HG03066 (cell line): ENCODE measurements around the gene HLA-G.

Source experiments
- ATAC-seq: cut with Tn5 transposase; IDR thresholded peaks from one replicate; pipeline ENCODE4 v1.9.1; 2021; ENCODE audit warnings: low read depth; ENCODE audit not compliant: unreplicated experiment

Gene HLA-G

DNA sequence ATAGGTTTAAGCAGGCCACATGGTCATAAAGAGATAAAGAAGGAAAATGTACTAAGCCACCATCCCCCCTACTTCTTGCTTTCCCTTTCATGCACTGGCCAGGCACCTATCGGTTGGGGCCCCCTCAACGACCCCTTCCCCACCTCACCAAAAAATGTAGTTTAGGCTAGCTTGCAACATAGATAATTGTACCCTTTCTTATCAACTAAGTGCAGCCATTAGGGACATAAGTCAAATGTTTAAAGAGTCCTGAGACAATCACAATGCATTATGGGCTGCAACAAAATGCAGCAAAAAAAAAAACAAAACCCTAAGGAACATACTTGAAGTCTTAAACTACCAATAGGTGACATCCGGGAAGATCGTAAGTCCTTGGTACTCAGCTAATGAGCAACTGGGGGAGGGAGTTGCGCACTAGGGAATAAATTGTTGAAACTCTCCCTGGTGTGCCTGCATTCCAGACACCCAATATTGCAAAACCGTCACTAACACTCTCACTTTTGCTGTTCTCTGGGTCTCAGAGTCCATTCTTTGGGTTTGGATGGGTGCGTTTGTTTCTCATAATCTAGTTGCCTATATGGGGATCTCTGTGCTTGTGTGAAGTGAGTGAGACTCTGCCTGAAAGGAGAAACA, 12.4 kb upstream of the HLA-G start:
- no peak for ATAC-seq

DNA sequence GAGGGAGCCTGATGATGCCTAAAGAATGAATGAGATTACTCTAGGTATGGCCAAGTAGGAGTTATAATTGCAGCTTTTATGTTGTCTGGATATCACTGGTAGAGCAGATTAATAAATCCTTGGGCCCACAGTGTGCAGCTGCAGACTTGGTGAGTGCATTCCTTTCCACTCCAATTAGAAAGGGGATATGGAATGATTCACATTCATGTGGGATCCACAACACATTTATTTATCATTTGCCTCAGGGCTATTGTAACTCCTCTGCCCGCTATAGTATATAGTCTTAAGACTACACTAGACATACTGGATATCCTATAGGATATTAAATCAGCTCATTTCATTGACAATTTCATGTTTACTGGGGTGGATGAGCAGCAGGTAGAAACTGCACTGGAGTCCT, 11.6 kb upstream of the HLA-G start:
- no peak for ATAC-seq

DNA sequence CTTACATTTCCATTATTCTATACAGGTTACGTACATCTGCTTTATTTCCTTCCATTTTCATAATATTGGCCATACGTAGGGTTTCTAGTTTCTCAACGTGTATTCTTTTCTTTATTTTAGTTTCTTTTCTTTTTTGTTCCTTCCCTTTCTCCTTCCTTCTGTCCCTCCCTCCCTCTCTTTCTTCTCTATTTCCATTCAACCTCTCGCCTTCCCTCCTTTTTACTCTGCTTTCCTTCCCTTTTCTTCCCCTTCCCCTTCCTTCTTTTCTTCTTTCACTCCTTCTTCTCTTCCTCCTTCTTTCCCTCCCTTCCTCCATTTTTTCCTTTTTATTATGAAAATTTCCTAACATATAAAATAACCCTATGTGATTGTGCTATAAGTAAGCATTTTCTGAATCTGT, 8.7 kb upstream of the HLA-G start:
- ATAC-seq = no peak

DNA sequence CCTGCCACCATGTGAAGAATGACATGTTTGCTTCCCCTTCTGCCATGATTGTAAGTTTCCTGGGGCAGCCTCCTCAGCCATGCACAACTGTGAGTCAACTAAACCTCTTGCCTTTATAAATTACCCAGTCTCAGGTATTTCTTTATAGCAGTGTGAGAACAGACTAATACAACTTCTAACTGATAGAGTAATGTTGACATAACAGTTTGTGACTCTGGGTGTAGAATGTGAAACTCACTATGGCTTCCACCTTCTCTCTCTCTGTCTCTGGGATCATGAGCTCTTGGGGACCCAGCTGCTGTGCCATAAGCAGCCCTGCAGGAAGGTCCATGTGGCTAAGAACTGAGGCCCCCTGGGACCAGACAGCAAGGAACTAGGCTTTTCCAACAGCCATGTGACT, 3.5 kb upstream of the HLA-G start:
- ATAC-seq = no peak

DNA sequence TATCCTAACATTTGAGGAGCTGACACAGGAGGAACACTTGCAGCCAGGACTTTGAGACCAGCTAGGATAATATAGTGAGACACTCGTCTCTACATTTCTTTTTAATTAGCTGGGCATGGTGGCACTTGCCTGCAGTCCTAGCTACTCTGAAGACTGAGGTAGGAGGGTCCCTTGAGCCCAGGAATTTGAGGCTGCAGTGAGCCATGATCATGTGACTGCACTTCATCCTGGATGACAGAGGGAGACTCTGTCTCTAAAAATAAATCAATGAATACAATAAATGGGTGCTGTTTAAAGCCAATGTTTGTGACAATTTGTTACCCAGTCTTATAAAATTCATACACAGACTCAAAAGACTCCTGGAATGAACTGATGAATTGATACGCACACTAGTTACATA, 1.8 kb upstream of the HLA-G start:
- ATAC-seq = no peak

DNA sequence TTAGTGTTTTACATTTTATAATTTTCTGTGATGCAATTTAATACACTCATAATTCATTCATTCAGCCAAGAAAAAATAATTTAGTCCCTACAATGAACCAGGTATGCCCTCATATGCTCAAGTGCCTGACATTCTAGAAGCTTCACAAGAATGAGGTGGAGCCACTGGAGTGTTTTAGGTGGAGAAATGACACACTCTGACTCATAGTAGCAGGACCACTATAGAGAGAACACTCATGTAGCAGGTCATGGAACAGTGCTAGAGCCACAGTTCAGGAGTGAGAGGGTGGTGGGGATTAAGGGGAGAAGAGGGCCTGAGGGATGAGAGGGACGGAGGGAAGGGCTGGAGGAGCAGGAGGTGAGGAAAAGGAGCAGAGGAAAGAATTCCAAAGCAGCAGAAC, 1.4 kb upstream of the HLA-G start:
- no peak for ATAC-seq

DNA sequence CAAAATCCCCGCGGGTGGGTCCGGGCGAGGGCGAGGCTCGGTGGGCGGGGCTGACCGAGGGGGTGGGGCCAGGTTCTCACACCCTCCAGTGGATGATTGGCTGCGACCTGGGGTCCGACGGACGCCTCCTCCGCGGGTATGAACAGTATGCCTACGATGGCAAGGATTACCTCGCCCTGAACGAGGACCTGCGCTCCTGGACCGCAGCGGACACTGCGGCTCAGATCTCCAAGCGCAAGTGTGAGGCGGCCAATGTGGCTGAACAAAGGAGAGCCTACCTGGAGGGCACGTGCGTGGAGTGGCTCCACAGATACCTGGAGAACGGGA, 809 bp downstream of the HLA-G start:
- no peak for ATAC-seq

DNA sequence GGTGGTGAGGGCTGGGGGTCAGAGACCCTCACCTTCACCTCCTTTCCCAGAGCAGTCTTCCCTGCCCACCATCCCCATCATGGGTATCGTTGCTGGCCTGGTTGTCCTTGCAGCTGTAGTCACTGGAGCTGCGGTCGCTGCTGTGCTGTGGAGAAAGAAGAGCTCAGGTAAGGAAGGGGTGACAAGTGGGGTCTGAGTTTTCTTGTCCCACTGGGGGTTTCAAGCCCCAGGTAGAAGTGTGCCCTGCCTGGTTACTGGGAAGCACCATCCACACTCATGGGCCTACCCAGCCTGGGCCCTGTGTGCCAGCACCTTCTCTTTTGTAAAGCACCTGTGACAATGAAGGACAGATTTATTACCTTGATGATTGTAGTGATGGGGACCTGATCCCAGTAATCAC, 2.1 kb downstream of the HLA-G start:
- no peak for ATAC-seq

DNA sequence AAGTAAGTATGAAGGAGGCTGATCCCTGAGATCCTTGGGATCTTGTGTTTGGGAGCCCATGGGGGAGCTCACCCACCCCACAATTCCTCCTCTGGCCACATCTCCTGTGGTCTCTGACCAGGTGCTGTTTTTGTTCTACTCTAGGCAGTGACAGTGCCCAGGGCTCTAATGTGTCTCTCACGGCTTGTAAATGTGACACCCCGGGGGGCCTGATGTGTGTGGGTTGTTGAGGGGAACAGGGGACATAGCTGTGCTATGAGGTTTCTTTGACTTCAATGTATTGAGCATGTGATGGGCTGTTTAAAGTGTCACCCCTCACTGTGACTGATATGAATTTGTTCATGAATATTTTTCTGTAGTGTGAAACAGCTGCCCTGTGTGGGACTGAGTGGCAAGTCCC, 2.8 kb downstream of the HLA-G start:
- no peak for ATAC-seq

DNA sequence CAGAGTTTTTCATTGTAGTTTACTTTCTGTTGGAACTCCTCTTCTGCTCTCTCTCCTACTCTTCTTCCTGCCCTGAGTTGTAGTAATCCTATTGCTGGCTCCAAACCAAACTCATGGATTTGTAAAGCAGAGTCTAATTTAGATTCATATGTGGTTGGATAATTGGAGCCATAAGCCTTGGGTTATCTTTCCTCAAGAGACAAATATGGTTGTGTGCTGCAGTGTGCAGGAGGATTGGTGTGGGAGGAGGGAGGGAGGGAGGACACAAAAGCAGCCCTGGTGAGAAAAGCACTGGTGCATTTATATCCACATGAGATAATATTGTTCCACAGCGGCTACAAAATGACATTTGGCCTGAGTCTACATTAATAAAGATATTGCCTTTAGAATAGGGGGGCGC, 4.2 kb downstream of the HLA-G start:
- no peak for ATAC-seq

DNA sequence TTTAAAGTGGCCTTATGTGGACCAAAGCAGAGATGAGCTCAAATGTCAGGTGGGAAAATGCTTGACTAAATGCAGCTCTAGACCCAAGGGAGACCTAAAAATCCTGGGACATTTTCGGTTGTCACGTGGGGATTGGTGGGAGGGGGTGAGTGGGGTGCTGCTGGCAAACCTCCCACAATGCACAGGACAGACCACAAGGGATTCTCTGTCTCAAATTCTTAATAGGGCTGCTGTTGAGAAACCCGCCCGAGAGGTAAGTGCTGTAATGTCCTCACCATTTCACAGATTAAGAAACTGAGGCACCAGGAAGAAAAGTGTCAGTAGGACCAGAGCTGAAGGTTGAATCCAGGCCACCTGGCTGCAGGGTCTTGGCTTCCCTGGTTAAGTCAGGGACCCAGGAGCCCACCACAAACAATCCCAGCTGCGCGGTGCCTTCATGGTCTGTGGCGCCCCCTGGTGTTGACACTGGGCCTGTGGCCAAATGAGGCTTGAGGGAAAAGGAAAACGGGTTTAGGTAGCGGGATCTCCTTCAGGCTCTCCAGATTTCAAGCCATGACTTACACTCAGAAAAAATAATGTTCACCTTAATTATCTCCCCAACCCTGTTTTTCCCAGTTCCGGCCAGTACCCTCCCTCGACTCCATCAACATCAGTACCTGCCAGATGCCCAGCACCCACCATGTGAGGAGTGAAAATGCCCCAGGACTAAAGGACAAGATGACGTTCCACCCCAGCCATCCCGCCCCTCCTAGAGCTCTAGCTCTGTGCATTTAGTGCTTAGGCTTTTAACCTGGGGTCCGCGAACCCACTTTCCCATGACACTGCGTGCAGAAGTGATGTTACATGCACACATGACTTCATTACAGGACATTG, 7.2 kb downstream of the HLA-G start:
- no peak for ATAC-seq

DNA sequence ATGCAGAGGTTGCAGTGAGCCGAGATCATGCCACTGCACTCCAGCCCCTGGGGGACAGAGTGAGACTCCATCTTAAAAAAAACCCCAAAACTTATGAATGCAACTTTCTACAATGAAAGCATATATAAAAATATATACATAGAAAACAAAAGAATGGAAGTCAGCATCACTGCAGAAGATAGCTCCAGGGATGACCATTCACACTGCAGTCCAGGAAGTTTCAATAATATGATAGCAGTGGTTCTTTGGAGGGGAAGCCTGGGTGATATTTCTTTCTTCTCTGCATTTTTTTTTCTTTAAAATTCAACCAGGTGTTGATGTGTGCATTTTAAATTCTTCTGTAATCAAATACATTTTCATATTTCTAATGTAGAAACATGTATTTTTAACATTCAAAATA, 12.3 kb downstream of the HLA-G start:
- ATAC-seq = no peak

DNA sequence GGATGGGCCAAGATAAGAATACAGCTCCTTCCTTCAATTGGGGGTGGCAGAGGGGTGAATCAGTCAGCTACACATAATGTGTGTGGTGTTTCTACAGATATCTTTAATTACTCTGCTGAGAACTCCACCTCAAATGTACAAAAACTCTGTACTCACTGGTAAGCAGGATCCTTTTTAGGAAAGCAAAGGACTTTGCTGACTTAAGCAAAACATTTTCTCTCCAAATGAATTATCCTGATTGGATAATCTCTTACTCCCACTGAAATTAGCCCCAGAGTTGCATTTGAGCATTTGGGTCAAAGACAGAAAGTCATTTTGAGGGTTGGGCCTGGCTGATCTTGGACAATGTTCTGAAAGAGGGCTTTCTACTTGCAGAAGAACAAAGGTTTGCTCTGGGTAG, 13.4 kb downstream of the HLA-G start:
- ATAC-seq = no peak

DNA sequence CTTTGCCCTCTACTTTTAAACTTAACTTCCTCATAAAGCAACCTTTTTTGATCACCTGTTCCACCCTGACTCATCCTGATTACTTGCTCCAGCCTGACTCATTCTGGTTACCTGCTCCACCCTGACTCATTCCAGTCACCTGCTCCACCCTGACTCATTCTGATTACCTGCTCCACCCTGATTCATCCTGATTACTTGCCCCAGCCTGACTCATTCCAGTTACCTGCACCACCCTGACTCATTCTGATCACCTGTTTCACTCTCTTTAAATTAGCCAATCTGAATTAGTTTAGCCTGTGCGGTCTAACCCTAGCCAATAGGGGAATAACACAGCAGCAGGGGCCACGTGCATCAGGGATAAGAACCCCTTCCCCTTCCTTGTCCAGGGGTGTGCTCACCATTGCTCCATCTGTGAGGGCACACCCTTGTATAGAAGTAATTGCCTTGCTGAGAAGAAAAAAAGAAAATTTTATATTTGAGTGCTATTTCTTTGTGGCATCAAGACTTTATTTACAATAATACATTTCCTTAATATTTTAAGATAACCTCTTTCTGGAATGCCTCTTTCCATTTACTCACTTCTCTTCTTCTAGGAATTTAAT, 17.9 kb downstream of the HLA-G start:
- ATAC-seq = no peak

DNA sequence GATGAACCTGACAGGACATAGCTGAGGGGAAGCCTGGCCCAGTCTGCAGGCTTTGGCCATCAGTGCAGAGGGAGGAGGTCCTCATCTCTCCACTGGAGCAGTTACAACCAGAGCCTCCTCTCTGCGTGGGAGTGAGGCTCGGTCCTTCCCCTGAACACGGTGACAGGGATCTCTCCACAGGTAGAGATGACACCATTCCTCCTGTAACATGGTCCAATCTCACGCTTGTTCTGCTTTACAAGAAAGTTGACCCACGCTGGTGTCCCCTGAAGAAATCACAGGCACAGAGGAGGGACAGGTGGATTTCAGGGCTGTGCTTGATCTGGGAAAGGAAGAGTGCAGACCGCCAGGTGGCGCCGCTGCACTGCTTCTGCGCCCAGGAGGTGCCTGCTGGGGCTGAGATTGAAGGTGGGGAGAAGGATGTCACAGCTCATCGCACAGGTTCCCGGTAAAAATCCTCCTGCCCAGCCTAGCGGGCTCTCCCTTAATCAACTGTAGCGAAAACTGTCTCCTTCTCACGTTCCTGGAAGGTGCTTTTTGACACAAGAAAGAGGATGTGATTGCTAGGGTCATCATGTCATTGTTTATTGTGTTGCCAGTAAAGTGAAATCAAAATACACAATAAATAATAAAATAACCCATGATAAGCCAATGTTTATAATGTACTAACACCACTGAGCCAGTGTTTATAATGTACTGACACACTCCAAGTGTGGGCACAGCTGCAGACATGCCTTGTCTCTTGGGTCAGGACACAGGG, 20.4 kb downstream of the HLA-G start:
- no peak for ATAC-seq

DNA sequence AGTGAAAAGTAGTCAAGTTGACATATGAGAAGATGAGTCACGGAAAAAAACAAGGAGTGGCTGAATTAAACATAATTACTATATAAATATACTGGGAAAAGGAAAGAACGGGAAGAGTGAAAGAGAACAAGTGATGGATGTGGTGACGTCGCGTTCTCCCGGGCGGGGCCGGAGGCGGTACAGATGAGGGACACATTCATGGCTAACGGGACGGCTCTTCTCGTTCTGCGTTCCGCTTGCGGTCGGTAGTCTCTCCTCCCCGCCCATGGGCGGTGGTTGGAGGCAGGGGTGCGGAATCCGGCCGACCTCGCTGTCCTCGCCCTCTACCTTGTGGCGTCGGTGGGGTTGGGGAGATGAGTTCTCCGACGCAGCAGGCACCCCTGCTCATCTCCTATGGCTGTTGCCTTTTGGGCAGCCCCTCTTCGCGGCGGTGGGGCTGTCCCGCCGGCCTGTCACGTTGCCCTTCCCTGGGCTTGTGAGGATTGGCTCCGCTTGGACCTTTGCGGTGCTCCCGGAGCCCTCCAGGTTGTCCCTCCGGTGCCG, 22.5 kb downstream of the HLA-G start:
- ATAC-seq = no peak

DNA sequence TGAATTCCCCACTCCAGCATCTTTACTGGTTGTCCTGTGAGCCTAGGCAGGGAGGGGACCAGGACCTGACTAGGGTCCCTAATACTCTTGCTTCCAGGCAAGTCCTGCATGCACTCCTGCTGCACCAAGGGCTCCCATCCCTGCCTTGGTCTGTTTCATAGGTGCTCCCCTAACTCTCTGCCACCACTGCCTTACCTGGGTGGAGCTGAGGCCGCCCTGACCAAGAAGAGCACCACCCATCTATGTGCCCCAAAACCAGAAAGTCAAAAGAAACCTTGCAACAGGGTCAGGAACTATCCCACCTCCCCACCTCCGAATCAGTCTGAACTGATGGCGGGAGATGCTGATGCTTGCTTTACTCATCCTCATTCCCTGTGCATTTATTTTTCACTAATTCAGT, 23.6 kb downstream of the HLA-G start:
- no peak for ATAC-seq

DNA sequence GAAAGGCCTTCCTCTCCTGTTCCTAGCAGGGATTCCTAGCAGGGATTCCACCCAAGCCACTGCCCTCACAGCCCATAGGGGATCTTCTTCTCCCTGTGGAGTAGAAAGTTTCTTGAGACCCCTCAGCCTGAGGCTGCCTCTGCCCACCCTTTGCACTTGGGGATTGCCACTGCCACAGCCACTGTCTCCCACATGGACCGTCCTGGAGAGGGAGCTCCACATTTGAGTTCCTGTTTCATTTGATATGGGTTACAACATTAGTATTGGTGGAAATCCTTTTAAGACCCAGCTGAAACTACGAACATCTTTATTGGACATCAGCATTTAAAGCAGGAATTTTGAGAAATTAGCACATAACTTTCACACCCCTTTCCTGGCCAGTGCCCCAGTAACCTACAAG, 25.6 kb downstream of the HLA-G start:
- ATAC-seq = no peak

DNA sequence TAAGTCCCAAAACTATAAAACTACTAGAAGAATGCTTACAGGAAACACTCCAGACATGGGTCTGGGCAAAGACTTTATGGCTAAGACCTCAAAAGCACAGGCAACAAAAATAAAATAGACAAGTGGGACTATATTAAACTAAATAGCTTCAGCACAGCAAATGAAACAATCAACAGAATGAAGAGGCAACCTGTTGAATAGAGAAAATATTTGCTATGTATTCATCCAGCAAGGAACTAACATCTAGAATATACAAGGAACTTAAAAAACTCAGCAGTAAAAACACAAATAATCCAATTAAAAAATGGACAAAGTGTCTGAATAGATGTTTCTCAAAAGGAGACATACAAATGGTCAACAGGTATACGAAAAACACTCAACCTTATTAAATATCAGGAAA, 30.4 kb downstream of the HLA-G start:
- no peak for ATAC-seq

DNA sequence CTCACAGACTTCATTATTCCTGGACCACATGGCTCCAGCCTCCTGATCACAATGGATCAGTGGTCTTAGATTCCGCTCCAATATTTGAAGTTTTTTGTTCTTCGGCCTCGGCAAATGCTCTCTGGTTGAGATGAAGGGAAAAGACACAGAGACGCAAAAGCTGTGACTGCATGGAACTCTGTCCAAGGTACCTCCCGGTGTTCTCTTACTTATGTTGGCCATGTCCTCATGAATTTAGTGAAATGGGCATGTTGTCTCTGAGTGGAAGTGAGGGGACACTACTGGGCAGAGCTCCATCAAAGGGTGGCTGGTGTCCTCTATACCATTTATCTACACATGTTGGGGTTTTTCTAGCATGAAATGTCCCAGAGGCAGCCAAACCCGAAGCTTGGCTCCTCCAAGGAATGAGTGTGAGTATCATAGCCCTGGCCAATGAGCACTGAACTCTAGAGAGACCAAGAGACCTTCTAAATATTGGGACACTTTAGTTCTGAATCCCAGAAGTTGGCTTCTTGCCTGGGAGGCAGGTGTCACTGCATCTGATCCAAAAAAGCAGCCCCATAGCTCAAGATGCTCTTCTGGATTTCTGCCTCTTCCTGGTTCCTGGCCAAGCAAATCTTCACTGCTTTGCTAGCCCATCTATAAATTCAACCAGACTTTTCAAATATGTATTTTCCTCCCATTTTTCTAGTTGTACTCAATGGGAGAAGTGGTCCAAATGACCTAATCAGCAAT, 34.1 kb downstream of the HLA-G start:
- no peak for ATAC-seq
